HUES64 (cell line): ENCODE measurements around the gene POTEF.
"Not testable (repeated sequence)": the region's sequence is repeated elsewhere in the genome, so short reads cannot be mapped to it uniquely, and the experiment has no call there.

Source experiments
- H3K27ac ChIP-seq: 2 replicates; pipeline ENCODE4 v1.7.0; 2013; ENCODE audit warnings: low read depth, low read length, inconsistent platforms
- H3K27me3 ChIP-seq: 2 replicates; pipeline ENCODE4 v1.6.1; 2013; ENCODE audit warnings: mild to moderate bottlenecking, low read length; ENCODE audit not compliant: insufficient read depth
- H3K36me3 ChIP-seq: 2 replicates; pipeline ENCODE4 v1.6.1; 2013; ENCODE audit warnings: mild to moderate bottlenecking, low read length; ENCODE audit not compliant: insufficient read depth
- H3K4me1 ChIP-seq: 2 replicates; pipeline ENCODE4 v1.6.1; 2013; ENCODE audit warnings: mild to moderate bottlenecking, low read length, moderate library complexity; ENCODE audit not compliant: insufficient read depth
- H3K4me3 ChIP-seq: 2 replicates; pipeline ENCODE4 v1.5.1; 2013; ENCODE audit warnings: mild to moderate bottlenecking, low read length, moderate library complexity
- H3K9ac ChIP-seq: 2 replicates; pipeline ENCODE4 v1.6.1; 2013; ENCODE audit warnings: mild to moderate bottlenecking, low read depth, low read length
- H3K9me3 ChIP-seq: 2 replicates; pipeline ENCODE4 v1.6.1; 2013; ENCODE audit warnings: low read depth, low read length; ENCODE audit not compliant: insufficient read depth
- WGBS: fragments of 150-250, 120-280 bp; methylation state at CpG from one replicate; pipeline ENCODE4 v1.1.7; 2013; ENCODE audit warnings: missing lambda C conversion rate; 5-methylcytosine and 5-hydroxymethylcytosine counted together

POTEF gene

DNA sequence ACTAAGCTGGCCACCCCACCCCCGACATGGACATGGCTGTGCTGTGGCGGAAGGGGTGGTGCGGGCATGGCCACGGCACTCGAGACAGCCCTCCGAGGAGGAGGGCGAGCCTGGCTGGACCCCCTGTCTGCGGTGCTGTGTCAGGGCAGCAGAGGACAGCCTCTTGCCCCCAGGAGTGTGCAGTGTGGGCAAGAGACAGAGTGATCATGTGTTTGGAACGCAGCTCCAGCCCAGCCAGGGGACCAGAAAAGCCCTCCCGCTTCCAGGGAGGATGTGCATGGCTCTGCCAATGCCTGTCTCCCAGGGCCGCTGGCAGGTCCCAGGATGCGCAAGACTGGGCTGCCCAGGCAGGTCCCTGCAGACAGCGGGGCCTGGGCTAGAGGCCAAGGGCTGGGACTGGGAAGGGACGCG lies 9.8 kb upstream of the POTEF start:
- H3K9me3 ChIP-seq, H3K4me3 ChIP-seq, H3K9ac ChIP-seq, H3K4me1 ChIP-seq, H3K27me3 ChIP-seq, H3K27ac ChIP-seq, H3K36me3 ChIP-seq: not testable (repeated sequence)
- WGBS = 92% methylated on average over 13 of the region's 15 CpGs

DNA sequence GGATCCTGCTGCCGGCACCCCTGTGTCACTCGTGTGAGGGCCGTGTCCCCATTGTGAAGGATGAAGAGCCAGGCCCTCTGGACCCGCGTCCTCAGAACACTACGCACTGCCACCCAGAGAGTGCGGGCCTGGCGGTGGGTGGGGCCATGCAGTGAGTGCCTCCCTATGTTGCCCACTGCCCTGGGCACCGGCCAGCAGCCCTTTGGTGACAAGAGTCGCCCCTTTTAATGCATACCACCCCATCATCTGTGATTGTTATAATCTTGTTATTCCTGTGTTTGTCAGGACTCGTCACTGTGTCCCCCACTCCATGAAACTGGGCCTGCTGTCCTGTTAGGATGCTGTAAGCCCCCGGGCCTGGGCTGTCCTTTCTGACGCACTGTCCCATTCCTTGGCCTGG lies 9.3 kb upstream of the POTEF start:
- WGBS = 87% methylated on average over 11 of the region's 13 CpGs
- not testable (repeated sequence) for H3K9ac ChIP-seq

DNA sequence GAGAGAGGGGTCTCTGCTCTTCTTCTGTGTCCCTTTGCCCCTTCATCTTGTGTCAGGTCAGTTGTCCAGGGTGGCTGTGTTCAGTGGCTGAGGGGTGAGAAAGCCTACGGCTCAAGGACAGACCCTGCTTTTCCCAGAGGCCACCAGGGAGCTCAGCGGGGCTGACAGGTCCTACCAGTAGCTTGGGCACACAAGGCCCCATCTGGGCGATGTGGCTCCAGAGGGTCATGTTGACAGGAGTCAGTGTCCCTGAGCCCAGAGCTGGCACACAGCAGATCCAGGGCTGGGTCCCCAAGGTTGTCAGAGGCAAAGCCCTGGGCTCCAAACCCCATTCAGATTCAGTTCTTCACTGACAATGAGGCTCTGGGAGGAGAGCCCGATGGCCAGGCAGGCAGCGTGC lies 8.1 kb upstream of the POTEF start:
- H3K4me1 ChIP-seq, H3K36me3 ChIP-seq, H3K4me3 ChIP-seq, H3K27ac ChIP-seq, H3K9me3 ChIP-seq, H3K27me3 ChIP-seq, H3K9ac ChIP-seq: not testable (repeated sequence)
- WGBS = 85% methylated on average over 4 of the region's 5 CpGs

More for the DNA sequence above, 9.3 kb upstream of the POTEF start:
- H3K27me3 ChIP-seq, H3K27ac ChIP-seq, H3K4me3 ChIP-seq, H3K36me3 ChIP-seq, H3K9me3 ChIP-seq, H3K4me1 ChIP-seq: not testable (repeated sequence)

DNA sequence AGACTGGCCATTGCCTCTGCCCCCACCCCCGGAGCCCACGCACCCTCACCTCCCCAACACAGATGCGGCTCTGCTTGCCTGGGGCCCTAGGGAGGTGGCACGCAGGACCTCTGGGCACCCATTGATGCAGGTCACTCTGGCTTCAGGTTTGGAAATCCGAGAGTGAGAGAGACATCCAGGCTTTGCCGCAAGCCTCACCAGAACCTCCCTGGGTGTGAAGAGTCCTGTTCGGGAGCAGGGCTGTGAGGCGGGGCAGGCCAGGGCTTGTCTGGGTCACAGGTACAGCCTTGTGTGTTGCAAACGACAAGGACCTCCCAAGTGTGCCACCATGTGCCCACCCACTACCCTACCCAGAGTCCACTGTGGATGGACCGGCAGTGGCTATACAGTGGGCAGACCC lies 7.5 kb upstream of the POTEF start:
- not testable (repeated sequence) for H3K4me3 ChIP-seq, H3K36me3 ChIP-seq, H3K4me1 ChIP-seq, H3K27ac ChIP-seq, H3K9ac ChIP-seq, H3K27me3 ChIP-seq, H3K9me3 ChIP-seq
- WGBS = 92% methylated on average over 8 of the region's 10 CpGs

DNA sequence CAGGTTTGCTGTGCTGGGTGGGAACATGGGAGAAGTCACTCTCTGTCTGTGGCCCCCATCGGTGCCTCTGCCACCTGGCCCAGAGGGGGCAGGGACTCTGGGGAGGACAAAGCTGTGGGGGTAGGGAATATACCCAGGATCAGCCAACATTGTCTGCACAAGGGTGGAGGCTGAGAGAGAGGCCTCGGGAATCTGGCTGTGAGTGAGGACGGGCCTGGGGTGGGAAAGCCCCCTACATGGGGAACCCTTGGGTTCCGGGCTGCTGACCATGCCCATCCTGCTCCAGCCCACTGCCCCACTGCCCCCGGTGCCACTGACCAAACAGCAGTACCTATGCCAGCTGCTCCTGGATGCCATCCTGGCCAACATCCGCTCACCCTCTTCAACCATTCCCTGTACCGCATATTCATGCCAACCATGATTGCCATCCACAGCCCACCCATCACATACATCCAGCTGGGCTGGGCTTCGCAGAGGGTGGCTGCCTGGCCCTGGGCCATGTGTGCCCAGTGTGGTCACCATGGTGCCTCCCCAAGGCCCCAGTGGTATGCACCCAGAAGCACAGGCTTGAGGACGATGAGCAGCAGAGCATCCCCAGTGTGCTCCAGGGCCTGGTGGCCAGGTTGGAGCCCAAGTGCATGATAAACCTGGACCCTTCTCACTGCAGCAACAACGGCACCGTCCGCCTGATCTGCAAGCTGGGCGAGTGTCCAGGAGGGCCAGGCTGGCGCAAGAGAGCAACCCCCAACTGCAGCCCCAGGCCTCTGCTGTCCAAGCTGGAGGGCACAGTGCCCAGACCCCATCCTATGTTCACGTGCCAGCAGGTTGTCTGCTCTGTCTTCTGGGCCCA lies 6.9 kb upstream of the POTEF start:
- 96% methylated on average over 15 of the region's 15 CpGs for WGBS
- Histone ChIP-seq H3K36me3 (no peaks in the 10 kb centered on the region), H3K27ac (no peak overlapping the region), H3K27me3 (no peaks in the 10 kb centered on the region), H3K9me3 (no peaks in the 10 kb centered on the region), H3K4me1 (no peaks in the 10 kb centered on the region), H3K4me3 (no peak overlapping the region), H3K9ac (no peak overlapping the region)

DNA sequence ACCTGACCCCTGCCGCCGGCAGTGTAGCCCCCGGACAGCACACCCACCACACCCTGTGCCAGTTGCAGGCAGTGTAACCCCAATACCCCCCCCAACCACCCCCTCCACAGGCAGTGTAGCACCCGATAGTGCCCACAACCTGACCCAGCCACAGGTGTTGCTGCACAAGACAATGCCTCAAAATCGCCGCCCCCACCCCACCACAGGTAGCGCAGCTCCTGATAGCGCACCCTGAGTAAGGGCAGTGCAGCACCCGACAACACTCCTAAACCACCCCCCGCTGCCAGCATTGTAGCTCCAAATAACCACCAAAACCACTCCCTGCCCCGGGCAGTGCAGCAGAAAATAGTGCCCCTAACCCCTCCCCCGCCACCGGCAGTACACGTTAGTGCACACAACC lies 558 bp downstream of the POTEF start:
- 95% methylated on average over 14 of the region's 14 CpGs for WGBS
- not testable (repeated sequence) for H3K27ac ChIP-seq, H3K9me3 ChIP-seq, H3K4me3 ChIP-seq, H3K9ac ChIP-seq, H3K27me3 ChIP-seq, H3K4me1 ChIP-seq, H3K36me3 ChIP-seq

DNA sequence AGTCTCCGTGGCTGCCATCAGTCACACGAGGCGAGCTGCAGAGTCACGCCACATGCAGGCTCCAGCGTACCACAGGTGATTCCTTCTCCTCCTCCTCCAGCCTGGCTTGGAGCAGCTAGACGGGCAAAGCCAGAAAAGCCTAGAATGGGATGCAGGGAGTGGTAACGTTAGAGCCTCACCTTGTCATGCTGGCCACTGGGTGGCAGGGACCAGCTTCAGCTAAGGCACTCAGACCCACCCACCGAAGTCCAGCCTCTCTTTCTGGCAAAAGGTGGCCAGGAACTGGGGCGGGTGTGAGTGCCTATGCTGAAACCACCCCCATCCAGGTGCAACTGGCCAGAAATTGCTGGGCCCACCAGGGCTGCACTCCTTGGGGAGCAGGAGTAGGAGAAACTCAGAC lies 1.3 kb downstream of the POTEF start:
- H3K36me3 ChIP-seq, H3K9me3 ChIP-seq, H3K9ac ChIP-seq, H3K4me1 ChIP-seq, H3K27me3 ChIP-seq, H3K27ac ChIP-seq, H3K4me3 ChIP-seq: not testable (repeated sequence)
- no CpG with 5 or more reads among the region's 9 CpGs for WGBS

DNA sequence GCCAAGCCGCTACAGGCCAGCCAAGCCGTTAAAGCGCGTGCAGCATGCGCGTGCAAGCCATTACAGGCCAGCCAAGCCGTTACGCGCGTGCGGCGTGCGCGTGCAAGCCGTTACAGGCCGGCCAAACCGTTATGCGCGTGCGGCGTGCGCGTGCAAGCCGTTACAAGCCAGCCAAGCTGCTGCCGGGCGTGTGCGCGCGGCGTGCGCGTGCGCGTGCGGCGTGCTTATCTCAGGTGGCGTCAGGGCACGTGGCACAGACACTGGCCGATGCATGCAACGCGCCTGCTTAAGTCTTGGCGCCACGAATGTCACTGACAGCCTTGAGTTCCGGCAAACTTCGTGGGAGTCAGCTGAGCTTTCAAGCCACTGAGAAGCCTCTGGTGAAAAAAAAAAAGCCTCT lies 8.1 kb downstream of the POTEF start:
- H3K4me1 ChIP-seq, H3K36me3 ChIP-seq, H3K27ac ChIP-seq, H3K27me3 ChIP-seq, H3K9me3 ChIP-seq, H3K9ac ChIP-seq, H3K4me3 ChIP-seq: not testable (repeated sequence)
- WGBS = 95% methylated on average over 35 of the region's 45 CpGs

DNA sequence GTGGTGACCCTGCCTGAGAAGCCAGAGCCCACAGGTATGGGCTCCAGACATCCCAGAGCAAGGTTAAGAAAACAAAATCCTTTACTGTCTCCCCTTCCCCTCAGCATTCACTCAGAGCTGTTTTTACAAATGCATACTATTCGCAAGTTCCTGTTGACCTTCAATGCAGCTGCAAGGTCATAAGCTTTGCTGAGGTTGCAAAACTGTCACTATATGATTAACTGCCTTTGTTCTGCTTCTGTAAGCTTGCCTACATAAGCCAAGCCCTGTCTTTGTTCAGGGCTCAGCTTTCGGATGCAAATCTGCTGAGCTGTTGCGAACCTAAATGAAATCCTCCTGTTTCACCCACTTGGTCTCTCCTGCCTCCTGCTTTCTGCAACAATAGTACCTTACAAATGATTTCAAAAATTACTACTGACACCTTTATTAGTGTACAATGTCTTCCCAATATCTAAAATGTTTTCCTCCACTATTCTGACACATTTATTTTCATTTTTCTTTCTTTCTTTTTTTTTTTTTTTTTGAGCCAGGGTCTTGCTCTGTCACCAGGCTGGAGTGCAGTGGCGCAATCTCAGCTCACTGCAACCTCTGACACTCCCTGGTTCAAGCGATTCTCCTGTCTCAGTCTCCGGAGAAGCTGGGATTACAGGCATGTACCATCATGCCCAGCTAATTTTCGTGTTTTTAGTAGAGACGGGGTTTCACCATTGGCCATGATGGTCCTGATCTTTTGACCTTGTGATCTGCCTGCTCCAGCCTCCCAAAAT lies 26.2 kb downstream of the POTEF start:
- H3K36me3 ChIP-seq, H3K27me3 ChIP-seq, H3K9me3 ChIP-seq, H3K9ac ChIP-seq, H3K4me3 ChIP-seq, H3K4me1 ChIP-seq, H3K27ac ChIP-seq: not testable (repeated sequence)
- WGBS = 43% methylated on average over 5 of the region's 8 CpGs

DNA sequence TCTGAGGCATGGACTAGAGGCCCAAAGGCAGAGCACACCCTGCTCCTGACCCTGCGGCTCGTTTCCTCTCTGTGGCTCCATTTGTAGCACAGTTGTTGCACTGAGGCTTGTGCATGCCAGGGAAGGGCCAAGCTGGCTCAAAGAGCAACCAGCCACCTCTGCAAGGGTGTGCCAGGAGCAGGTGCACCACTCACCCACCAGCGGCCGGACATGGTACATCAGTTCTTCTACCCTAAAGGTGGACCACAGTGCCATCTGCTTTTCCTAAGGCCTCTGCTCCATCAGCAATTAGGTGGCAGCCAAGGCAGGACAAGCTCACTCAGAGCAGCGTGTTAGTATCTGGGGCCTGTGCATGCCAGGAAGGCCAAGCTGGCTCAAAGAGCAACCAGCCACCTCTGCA lies 66.4 kb downstream of the POTEF start:
- H3K9ac ChIP-seq, H3K9me3 ChIP-seq, H3K27me3 ChIP-seq, H3K36me3 ChIP-seq, H3K4me3 ChIP-seq, H3K4me1 ChIP-seq, H3K27ac ChIP-seq: not testable (repeated sequence)
- 96% methylated on average over 4 of the region's 5 CpGs for WGBS

DNA sequence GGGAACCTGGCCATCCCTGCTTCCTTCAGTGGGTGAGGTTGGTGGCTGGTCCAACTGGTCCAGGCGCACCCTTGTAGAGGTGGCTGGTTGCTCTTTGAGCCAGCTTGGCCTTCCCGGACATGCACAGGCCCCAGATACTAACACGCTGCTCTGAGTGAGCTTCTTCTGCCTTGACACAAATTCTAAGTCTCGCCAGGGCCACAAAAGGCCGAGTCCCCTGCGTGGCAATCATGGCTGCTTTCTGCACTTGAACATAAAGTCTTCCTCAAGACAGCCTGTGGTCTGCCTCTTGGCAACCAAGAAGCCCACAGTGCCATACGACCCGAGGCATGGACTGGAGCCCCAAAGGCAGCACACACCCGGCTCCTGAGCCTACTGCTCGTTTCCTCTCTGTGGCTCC lies 69.0 kb downstream of the POTEF start:
- not testable (repeated sequence) for H3K4me1 ChIP-seq, H3K27me3 ChIP-seq, H3K36me3 ChIP-seq, H3K9me3 ChIP-seq, H3K4me3 ChIP-seq, H3K9ac ChIP-seq, H3K27ac ChIP-seq
- WGBS = 90% methylated on average over 5 of the region's 10 CpGs
